ENCODE data around the gene C6orf89. TPM values are rescaled to one million over a fixed set of nuclear protein-coding genes. Genes with fewer than 3 reads are reported as not detected.

The C6orf89 gene
- total and polyA plus RNA-seq, 2 donors (not counting 1 experiment from before 2014, with no cell fraction given), result 47.1 to 66.7 TPM

- Histone ChIP-seq H3K4me3 (replicated peaks in 1 of 4; ENCODE audit: control extremely low read depth in 1 of 4, insufficient read depth in 1 of 4, low read depth in 3 of 4, low read length in 4 of 4) (no peak overlapping the region), H3K9me3 (ENCODE audit: control insufficient read depth, insufficient read depth, low read depth, low read length) (no peaks in the 10 kb centered on the region), H3K4me1 (ENCODE audit: control insufficient read depth, extremely low read depth, insufficient read depth, low read length) (peaks cover 13% of the 10 kb centered on the region), H3K36me3 (ENCODE audit: control insufficient read depth, insufficient read depth, low read length) (peaks cover 2% of the 10 kb centered on the region), H3K9ac (ENCODE audit: insufficient read depth, low read length) (no peak overlapping the region), H3K4me2 (ENCODE audit: extremely low read depth, insufficient read depth, low read length) (no peak overlapping the region), H4K20me1 (ENCODE audit: control insufficient read depth, extremely low read depth, insufficient read depth, low read length) (no peaks in the 10 kb centered on the region), H3K27ac (ENCODE audit: insufficient read depth, low read length) (no peak overlapping the region), H3K79me2 (ENCODE audit: control insufficient read depth, insufficient read depth, low read length) (peaks cover 2% of the 10 kb centered on the region), H3K27me3 (ENCODE audit: control insufficient read depth, insufficient read depth, low read length) (no peaks in the 10 kb centered on the region), H2AFZ (ENCODE audit: low read length) (no peak overlapping the region)
- no peak for DNase-seq (ENCODE audit: low read depth in 2 of 2)
- no peak for TF ChIP-seq CTCF (conservative IDR thresholded peaks at IDR 0.05 in 1 of 2, IDR thresholded peaks at IDR 0.05 in 1 of 2; ENCODE audit: low read depth in 1 of 2, low read length in 2 of 2)
These were observed 28.4 kb upstream of the C6orf89 start for GRCh38 chr6:36857325-36857724.

- TF ChIP-seq CTCF (conservative IDR thresholded peaks at IDR 0.05 in 1 of 2, IDR thresholded peaks at IDR 0.05 in 1 of 2; ENCODE audit: low read depth in 1 of 2, low read length in 2 of 2) (no peak), EZH2 (IDR thresholded peaks at IDR 0.05; ENCODE audit: low read length, missing control alignments) (no peak)
- Histone ChIP-seq H3K9me3 (ENCODE audit: control insufficient read depth, insufficient read depth, low read depth, low read length) (no peaks in the 10 kb centered on the region), H3K4me3 (replicated peaks in 1 of 4; ENCODE audit: control extremely low read depth in 1 of 4, insufficient read depth in 1 of 4, low read depth in 3 of 4, low read length in 4 of 4) (no peak overlapping the region), H4K20me1 (ENCODE audit: control insufficient read depth, extremely low read depth, insufficient read depth, low read length) (no peaks in the 10 kb centered on the region), H3K9ac (ENCODE audit: insufficient read depth, low read length) (no peak overlapping the region), H3K36me3 (ENCODE audit: control insufficient read depth, insufficient read depth, low read length) (peaks cover 4% of the 10 kb centered on the region), H2AFZ (ENCODE audit: low read length) (no peak overlapping the region), H3K4me2 (ENCODE audit: extremely low read depth, insufficient read depth, low read length) (peak overlapping the region; percentile 25), H3K27ac (ENCODE audit: insufficient read depth, low read length) (no peak overlapping the region), H3K4me1 (ENCODE audit: control insufficient read depth, extremely low read depth, insufficient read depth, low read length) (peaks cover 4% of the 10 kb centered on the region), H3K79me2 (ENCODE audit: control insufficient read depth, insufficient read depth, low read length) (peaks cover 3% of the 10 kb centered on the region), H3K27me3 (ENCODE audit: control insufficient read depth, insufficient read depth, low read length) (no peaks in the 10 kb centered on the region)
- DNase-seq (ENCODE audit: low read depth in 2 of 2), result peak; percentile 38 to 79
These were observed 27.3 kb upstream of the C6orf89 start for GRCh38 chr6:36858407-36858981.

- H3K79me2 ChIP-seq (ENCODE audit: control insufficient read depth, insufficient read depth, low read length), result peaks cover 4% of the 10 kb centered on the region
- no peaks in the 10 kb centered on the region for H4K20me1 ChIP-seq (ENCODE audit: control insufficient read depth, extremely low read depth, insufficient read depth, low read length)
- no peak overlapping the region for H3K4me2 ChIP-seq (ENCODE audit: extremely low read depth, insufficient read depth, low read length)
- DNase-seq (ENCODE audit: low read depth in 2 of 2), result no peak
- peaks cover 2% of the 10 kb centered on the region for H3K4me1 ChIP-seq (ENCODE audit: control insufficient read depth, extremely low read depth, insufficient read depth, low read length)
- H3K9ac ChIP-seq (ENCODE audit: insufficient read depth, low read length), result no peak overlapping the region
- no peak overlapping the region for H3K4me3 ChIP-seq (replicated peaks in 1 of 4; ENCODE audit: control extremely low read depth in 1 of 4, insufficient read depth in 1 of 4, low read depth in 3 of 4, low read length in 4 of 4)
- TF ChIP-seq EZH2 (IDR thresholded peaks at IDR 0.05; ENCODE audit: low read length, missing control alignments), result no peak
- no peak for TF ChIP-seq CTCF (conservative IDR thresholded peaks at IDR 0.05 in 1 of 2, IDR thresholded peaks at IDR 0.05 in 1 of 2; ENCODE audit: low read depth in 1 of 2, low read length in 2 of 2)
- H3K27me3 ChIP-seq (ENCODE audit: control insufficient read depth, insufficient read depth, low read length), result no peaks in the 10 kb centered on the region
- H3K27ac ChIP-seq (ENCODE audit: insufficient read depth, low read length), result no peak overlapping the region
- no peak overlapping the region for H2AFZ ChIP-seq (ENCODE audit: low read length)
- H3K9me3 ChIP-seq (ENCODE audit: control insufficient read depth, insufficient read depth, low read depth, low read length), result no peaks in the 10 kb centered on the region
- H3K36me3 ChIP-seq (ENCODE audit: control insufficient read depth, insufficient read depth, low read length), result peaks cover 2% of the 10 kb centered on the region
These were observed 25.6 kb upstream of the C6orf89 start for GRCh38 chr6:36860126-36860525.

Measured in fibroblast of lung (primary cell).